ENCODE results near the gene GBX2. TPM values are rescaled to one million over a fixed set of nuclear protein-coding genes. Genes with fewer than 3 reads are reported as not detected.

Gene GBX2
- total RNA-seq, 6 experiments from 2014 or later = not detected

DNA sequence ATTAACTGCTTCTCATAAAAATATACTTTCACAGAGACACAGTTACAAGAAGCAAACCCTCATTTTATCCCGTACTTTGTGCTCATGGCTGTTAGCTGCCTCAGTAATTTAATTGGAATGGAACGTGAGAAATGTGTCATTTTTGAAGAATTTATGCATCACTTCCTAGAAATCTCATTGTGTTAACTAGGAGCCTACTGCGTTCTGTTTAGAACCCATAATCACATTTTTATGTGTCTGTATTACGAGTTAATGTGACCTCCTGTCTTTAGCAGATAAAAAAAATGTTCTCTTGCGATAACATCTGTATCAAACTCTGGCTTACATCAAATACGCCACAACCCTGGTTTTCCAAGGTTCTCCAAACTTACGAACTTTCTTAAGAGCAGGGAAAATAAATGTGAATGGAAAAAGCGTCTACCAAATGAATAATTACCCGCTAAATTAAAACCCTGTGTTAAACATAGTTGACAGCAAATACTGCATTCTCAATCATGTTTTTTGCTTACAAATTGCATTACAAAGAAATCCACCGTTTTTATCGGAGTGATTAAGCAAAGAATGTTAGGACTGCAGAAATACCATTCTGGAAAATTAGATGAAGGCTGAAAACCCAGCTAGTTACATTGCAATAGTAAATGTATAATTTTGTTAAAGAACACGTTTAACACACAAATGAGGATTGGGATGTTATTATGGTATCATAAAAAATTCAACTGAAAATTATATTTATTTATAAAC lies 12.1 kb upstream of the GBX2 start:
- intact Hi-C loops (cut with DNase I) = loop anchor here (10.0 kb wide), 1 partner anchor 405 kb away; no protein-coding TSS in a partner anchor
- Histone ChIP-seq H3K36me3 (no peaks in the 10 kb centered on the region), H3K27ac (no peak overlapping the region), H3K27me3 (peaks cover 0 to 34% of the 10 kb centered on the region in 2 donors), H3K9me3 (no peaks in the 10 kb centered on the region), H3K4me3 (no peak overlapping the region), H3K4me1 (peaks cover 0 to 18% (median 0%) of the 10 kb centered on the region in 4 donors)
- ATAC-seq = no peak
- 23% methylated on average over 12 of the region's 12 CpGs for WGBS (ENCODE audit: insufficient coverage, low coverage, low lambda C conversion rate, missing lambda C conversion rate)
- DNase-seq = no peak
- TF ChIP-seq POLR2A (IDR thresholded peaks at IDR 0.05) = no peak
- TF ChIP-seq, protein P1, sequence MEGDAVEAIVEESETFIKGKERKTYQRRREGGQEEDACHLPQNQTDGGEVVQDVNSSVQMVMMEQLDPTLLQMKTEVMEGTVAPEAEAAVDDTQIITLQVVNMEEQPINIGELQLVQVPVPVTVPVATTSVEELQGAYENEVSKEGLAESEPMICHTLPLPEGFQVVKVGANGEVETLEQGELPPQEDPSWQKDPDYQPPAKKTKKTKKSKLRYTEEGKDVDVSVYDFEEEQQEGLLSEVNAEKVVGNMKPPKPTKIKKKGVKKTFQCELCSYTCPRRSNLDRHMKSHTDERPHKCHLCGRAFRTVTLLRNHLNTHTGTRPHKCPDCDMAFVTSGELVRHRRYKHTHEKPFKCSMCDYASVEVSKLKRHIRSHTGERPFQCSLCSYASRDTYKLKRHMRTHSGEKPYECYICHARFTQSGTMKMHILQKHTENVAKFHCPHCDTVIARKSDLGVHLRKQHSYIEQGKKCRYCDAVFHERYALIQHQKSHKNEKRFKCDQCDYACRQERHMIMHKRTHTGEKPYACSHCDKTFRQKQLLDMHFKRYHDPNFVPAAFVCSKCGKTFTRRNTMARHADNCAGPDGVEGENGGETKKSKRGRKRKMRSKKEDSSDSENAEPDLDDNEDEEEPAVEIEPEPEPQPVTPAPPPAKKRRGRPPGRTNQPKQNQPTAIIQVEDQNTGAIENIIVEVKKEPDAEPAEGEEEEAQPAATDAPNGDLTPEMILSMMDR (IDR thresholded peaks at IDR 0.05) = no peak

DNA sequence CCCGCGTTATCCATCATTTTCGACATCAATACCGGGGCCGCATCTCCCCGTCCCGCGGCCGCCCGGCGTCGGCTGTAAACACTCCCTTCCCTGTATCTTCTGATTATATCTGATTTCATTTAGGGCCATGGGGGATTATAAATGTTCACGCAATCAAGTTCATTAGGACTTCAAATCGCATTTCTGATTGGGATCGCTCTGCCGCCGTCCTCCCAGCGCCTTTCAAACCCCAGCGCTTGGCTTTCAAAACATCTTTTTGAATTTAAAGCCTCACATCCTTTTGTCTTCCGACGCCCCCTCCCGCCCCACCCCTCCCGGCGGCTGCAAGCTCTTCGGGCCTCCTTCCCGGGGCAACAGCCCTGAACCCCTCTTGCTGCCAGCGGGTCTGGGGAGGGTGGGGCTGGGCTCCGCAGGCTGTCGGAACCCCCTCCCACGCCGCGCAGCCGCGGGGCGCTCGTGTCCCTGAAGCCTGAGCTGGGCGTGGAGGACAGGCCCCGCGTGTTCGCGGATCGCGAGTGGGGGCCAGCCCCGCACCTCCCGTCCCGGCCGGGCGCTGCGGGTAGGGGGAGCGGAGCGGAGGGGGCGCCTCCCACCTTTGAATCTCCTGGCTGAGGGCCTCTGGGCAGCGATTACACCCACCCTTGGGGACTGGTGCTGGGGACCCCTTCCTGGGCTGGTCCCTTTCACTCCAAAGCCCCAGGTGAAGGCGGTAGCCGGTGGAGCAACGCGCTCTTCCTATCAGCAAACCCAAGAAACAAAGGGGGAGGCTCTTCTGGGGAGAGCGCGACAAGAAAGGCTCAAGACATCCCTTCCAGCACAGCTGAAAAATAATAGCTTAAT lies 11.3 kb upstream of the GBX2 start:
- Histone ChIP-seq H3K27ac (no peak overlapping the region), H3K9me3 (no peaks in the 10 kb centered on the region), H3K27me3 (peaks cover 0 to 34% of the 10 kb centered on the region in 2 donors), H3K4me3 (no peak overlapping the region), H3K4me1 (peaks cover 0 to 18% (median 0%) of the 10 kb centered on the region in 4 donors), H3K36me3 (no peaks in the 10 kb centered on the region)
- DNase-seq (no peak), ATAC-seq (no peak)
- intact Hi-C loops (cut with DNase I) = loop anchor here (10.0 kb wide), 1 partner anchor 405 kb away; no protein-coding TSS in a partner anchor
- 5% methylated on average over 38 of the region's 59 CpGs for WGBS (ENCODE audit: insufficient coverage, low coverage, low lambda C conversion rate, missing lambda C conversion rate)
- TF ChIP-seq POLR2A (IDR thresholded peaks at IDR 0.05) = no peak
- TF ChIP-seq, protein P1 (IDR thresholded peaks at IDR 0.05) = no peak

DNA sequence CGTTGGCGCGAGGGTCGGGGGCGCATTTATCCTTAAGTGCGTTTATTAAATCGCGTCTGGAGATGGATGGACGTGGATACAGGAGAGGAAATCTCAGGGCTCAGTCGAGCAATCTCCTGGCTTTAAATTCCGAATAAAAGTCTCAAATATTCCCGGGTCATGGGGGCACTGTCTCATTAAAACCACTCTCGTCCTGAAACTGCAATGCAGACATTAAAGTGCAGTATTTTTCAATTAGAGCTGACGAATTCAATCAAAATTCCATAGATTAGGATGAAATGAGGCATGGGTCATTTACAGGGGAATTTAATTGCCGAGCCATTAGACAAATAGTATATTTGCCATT lies 10.7 kb upstream of the GBX2 start:
- Histone ChIP-seq H3K9me3 (no peaks in the 10 kb centered on the region), H3K4me1 (peaks cover 0 to 18% (median 0%) of the 10 kb centered on the region in 4 donors), H3K4me3 (no peak overlapping the region), H3K27ac (no peak overlapping the region), H3K36me3 (no peaks in the 10 kb centered on the region), H3K27me3 (peaks cover 0 to 34% of the 10 kb centered on the region in 2 donors)
- no peak for ATAC-seq
- intact Hi-C loops (cut with DNase I) = no loop called here
- 5% methylated on average over 6 of the region's 15 CpGs for WGBS (ENCODE audit: insufficient coverage, low coverage, low lambda C conversion rate, missing lambda C conversion rate)
- no peak for TF ChIP-seq POLR2A (IDR thresholded peaks at IDR 0.05)
- TF ChIP-seq, protein P1 (IDR thresholded peaks at IDR 0.05) = no peak
- DNase-seq = no peak

DNA sequence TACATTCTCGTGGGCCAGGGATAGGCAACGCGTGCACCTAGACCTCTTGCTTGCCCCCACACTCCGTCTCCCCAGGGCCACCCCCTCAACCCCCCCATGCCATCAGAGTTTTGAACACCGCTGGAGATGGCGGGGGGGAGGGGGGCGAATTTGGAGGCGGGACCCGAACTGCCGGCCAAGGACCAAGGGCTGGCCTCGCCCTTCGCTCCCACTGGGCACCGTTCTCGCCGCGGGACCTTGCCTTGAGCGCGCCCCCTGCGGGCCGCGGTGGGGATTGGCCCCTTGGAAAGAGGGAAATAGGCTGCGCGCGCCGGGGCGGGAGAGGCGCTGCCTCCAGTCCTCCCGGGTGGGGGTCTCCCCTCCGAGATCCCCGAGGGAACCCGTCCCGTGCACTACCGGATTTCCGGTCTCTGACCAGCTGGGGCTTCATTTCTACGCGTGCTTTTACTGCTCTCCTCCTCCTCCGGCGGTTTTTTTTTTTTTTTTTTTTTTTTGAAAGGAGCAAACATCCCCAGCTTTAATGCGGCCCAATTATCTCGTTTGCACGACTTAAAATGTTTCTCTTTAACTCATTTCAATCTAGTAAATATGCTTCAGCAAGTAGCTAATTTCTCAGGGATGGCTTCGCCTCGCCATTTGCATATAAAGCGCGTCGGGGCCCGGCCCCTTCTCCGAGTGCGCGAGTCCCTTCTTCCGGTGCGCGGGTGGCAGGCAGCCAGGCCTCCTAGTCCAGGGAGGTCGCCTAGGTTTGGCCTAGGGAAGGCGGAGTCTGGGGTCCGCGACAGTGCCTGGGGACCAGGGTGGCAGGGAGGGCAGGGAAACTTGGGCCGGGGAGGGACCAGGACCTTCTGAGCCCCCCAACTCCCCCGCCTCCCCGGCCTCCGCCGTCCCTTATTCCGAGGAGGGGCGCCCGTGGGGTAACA lies 10.0 kb upstream of the GBX2 start:
- Histone ChIP-seq H3K27ac (no peak overlapping the region), H3K27me3 (peaks cover 0 to 37% of the 10 kb centered on the region in 2 donors), H3K4me1 (peaks cover 0 to 18% (median 0%) of the 10 kb centered on the region in 4 donors), H3K36me3 (no peaks in the 10 kb centered on the region), H3K4me3 (peak overlapping the region in 1 of 3 donors; percentile 32), H3K9me3 (no peaks in the 10 kb centered on the region)
- ATAC-seq (peak; percentile 77 to 84 (median 79)), DNase-seq (peak in 2 of 3 donors; percentile 61 to 67)
- intact Hi-C loops (cut with DNase I) = no loop called here
- TF ChIP-seq, protein P1 (IDR thresholded peaks at IDR 0.05) = peak; percentile 44 to 65 (median 57)
- TF ChIP-seq POLR2A (IDR thresholded peaks at IDR 0.05) = no peak
- 7% methylated on average over 11 of the region's 65 CpGs for WGBS (ENCODE audit: insufficient coverage, low coverage, low lambda C conversion rate, missing lambda C conversion rate)
